ENCODE results near the gene IFT88.

IFT88 gene

GRCh38 chr13:20546556-20546955, 20.4 kb upstream of the IFT88 start:
- H3K4me1 Mint-ChIP-seq, result peaks cover 18 to 36% of the 10 kb centered on the region in 2 donors
- H3K9me3 Mint-ChIP-seq, result no peaks in the 10 kb centered on the region
- H3K27ac Mint-ChIP-seq, result no peak overlapping the region
- no peaks in the 10 kb centered on the region for H3K36me3 Mint-ChIP-seq
- H3K4me3 Mint-ChIP-seq, result no peak overlapping the region
- no peaks in the 10 kb centered on the region for H3K27me3 Mint-ChIP-seq
- DNase-seq (no peak), ATAC-seq (replicated peaks) (peak; percentile 57 to 58)

- Mint-ChIP-seq H3K9me3 (no peaks in the 10 kb centered on the region), H3K27ac (no peak overlapping the region), H3K4me1 (peaks cover 18 to 36% of the 10 kb centered on the region in 2 donors), H3K36me3 (no peaks in the 10 kb centered on the region), H3K4me3 (no peak overlapping the region), H3K27me3 (no peaks in the 10 kb centered on the region)
- DNase-seq (no peak), ATAC-seq (replicated peaks) (peak; percentile 56 to 57)
These were observed 19.5 kb upstream of the IFT88 start for GRCh38 chr13:20547479-20547908.

- DNase-seq (no peak), ATAC-seq (replicated peaks) (no peak)
- Mint-ChIP-seq H3K27ac (no peak overlapping the region), H3K9me3 (no peaks in the 10 kb centered on the region), H3K36me3 (no peaks in the 10 kb centered on the region), H3K4me3 (no peak overlapping the region), H3K4me1 (peaks cover 10 to 20% of the 10 kb centered on the region in 2 donors), H3K27me3 (no peaks in the 10 kb centered on the region)
These were observed 16.2 kb upstream of the IFT88 start for GRCh38 chr13:20550799-20551198.

GRCh38 chr13:20553311-20553710, 13.6 kb upstream of the IFT88 start:
- Mint-ChIP-seq H3K4me1 (no peaks in the 10 kb centered on the region), H3K9me3 (no peaks in the 10 kb centered on the region), H3K36me3 (no peaks in the 10 kb centered on the region), H3K27ac (no peak overlapping the region), H3K4me3 (no peak overlapping the region), H3K27me3 (no peaks in the 10 kb centered on the region)
- ATAC-seq (replicated peaks) (no peak), DNase-seq (no peak)

GRCh38 chr13:20558982-20559381, 8.0 kb upstream of the IFT88 start:
- H3K27ac Mint-ChIP-seq, result no peak overlapping the region
- H3K4me1 Mint-ChIP-seq, result no peaks in the 10 kb centered on the region
- H3K4me3 Mint-ChIP-seq, result no peak overlapping the region
- no peaks in the 10 kb centered on the region for H3K36me3 Mint-ChIP-seq
- ATAC-seq (replicated peaks) (no peak), DNase-seq (no peak)
- H3K27me3 Mint-ChIP-seq, result no peaks in the 10 kb centered on the region
- no peaks in the 10 kb centered on the region for H3K9me3 Mint-ChIP-seq

GRCh38 chr13:20559659-20560356, 7.1 kb upstream of the IFT88 start:
- DNase-seq (no peak), ATAC-seq (replicated peaks) (no peak)
- H3K4me3 Mint-ChIP-seq, result no peak overlapping the region
- H3K27me3 Mint-ChIP-seq, result no peaks in the 10 kb centered on the region
- H3K4me1 Mint-ChIP-seq, result no peaks in the 10 kb centered on the region
- H3K27ac Mint-ChIP-seq, result no peak overlapping the region
- H3K36me3 Mint-ChIP-seq, result peaks cover 2 to 5% of the 10 kb centered on the region in 2 donors
- H3K9me3 Mint-ChIP-seq, result peaks cover 0 to 5% of the 10 kb centered on the region in 2 donors

- Mint-ChIP-seq H3K27me3 (no peaks in the 10 kb centered on the region), H3K4me3 (no peak overlapping the region), H3K27ac (no peak overlapping the region), H3K4me1 (peaks cover 0 to 3% of the 10 kb centered on the region in 2 donors), H3K36me3 (peaks cover 4 to 9% of the 10 kb centered on the region in 2 donors), H3K9me3 (peaks cover 5 to 7% of the 10 kb centered on the region in 2 donors)
- DNase-seq (no peak), ATAC-seq (replicated peaks) (no peak)
These were observed 5.2 kb upstream of the IFT88 start for GRCh38 chr13:20561741-20562140.

GRCh38 chr13:20565115-20565736, 1.7 kb upstream of the IFT88 start:
- Mint-ChIP-seq H3K4me1 (peaks cover 0 to 7% of the 10 kb centered on the region in 2 donors), H3K27me3 (no peaks in the 10 kb centered on the region), H3K27ac (no peak overlapping the region), H3K4me3 (no peak overlapping the region), H3K36me3 (peaks cover 4 to 9% of the 10 kb centered on the region in 2 donors), H3K9me3 (peaks cover 5 to 7% of the 10 kb centered on the region in 2 donors)
- no peak for DNase-seq
- ATAC-seq (replicated peaks), result no peak

- Mint-ChIP-seq H3K9me3 (peaks cover 5 to 7% of the 10 kb centered on the region in 2 donors), H3K36me3 (peaks cover 4 to 9% of the 10 kb centered on the region in 2 donors), H3K4me3 (peak overlapping the region; percentile 95 to 98), H3K27ac (peak overlapping the region; percentile 94), H3K27me3 (no peaks in the 10 kb centered on the region), H3K4me1 (peaks cover 1 to 7% of the 10 kb centered on the region in 2 donors)
- ATAC-seq (replicated peaks) (peak in 1 of 2 donors; percentile 13), DNase-seq (no peak)
These were observed 474 bp upstream of the IFT88 start for GRCh38 chr13:20566468-20566897.

GRCh38 chr13:20567881-20568528, 1.0 kb downstream of the IFT88 start:
- Mint-ChIP-seq H3K27ac (peak overlapping the region; percentile 94), H3K4me3 (peak overlapping the region; percentile 95 to 98), H3K27me3 (no peaks in the 10 kb centered on the region), H3K9me3 (peaks cover 5 to 7% of the 10 kb centered on the region in 2 donors), H3K36me3 (peaks cover 8 to 12% of the 10 kb centered on the region in 2 donors), H3K4me1 (peaks cover 7 to 8% of the 10 kb centered on the region in 2 donors)
- no peak for DNase-seq
- no peak for ATAC-seq (replicated peaks)

GRCh38 chr13:20570517-20570916, 3.6 kb downstream of the IFT88 start:
- DNase-seq, result no peak

GRCh38 chr13:20571676-20572075, 4.7 kb downstream of the IFT88 start:
- Mint-ChIP-seq H3K27ac (no peak overlapping the region), H3K9me3 (peaks cover 6 to 7% of the 10 kb centered on the region in 2 donors), H3K27me3 (no peaks in the 10 kb centered on the region), H3K36me3 (peaks cover 21% of the 10 kb centered on the region in 2 donors), H3K4me3 (no peak overlapping the region), H3K4me1 (peaks cover 6 to 8% of the 10 kb centered on the region in 2 donors)
- DNase-seq (no peak), ATAC-seq (replicated peaks) (no peak)

More at GRCh38 chr13:20570517-20570916, 3.6 kb downstream of the IFT88 start:
- Mint-ChIP-seq H3K4me3 (no peak overlapping the region), H3K4me1 (peaks cover 7 to 8% of the 10 kb centered on the region in 2 donors), H3K9me3 (peaks cover 0 to 3% of the 10 kb centered on the region in 2 donors), H3K36me3 (peaks cover 9 to 10% of the 10 kb centered on the region in 2 donors), H3K27ac (no peak overlapping the region), H3K27me3 (no peaks in the 10 kb centered on the region)
- ATAC-seq (replicated peaks), result no peak

GRCh38 chr13:20573186-20573585, 6.2 kb downstream of the IFT88 start:
- no peak overlapping the region for H3K4me3 Mint-ChIP-seq
- ATAC-seq (replicated peaks), result no peak
- no peaks in the 10 kb centered on the region for H3K27me3 Mint-ChIP-seq
- peaks cover 30 to 31% of the 10 kb centered on the region in 2 donors for H3K36me3 Mint-ChIP-seq
- no peak overlapping the region for H3K27ac Mint-ChIP-seq
- DNase-seq, result no peak
- H3K4me1 Mint-ChIP-seq, result peaks cover 2 to 8% of the 10 kb centered on the region in 2 donors
- peaks cover 6 to 12% of the 10 kb centered on the region in 2 donors for H3K9me3 Mint-ChIP-seq

GRCh38 chr13:20573636-20574035, 6.7 kb downstream of the IFT88 start:
- ATAC-seq (replicated peaks) (no peak), DNase-seq (no peak)
- H3K36me3 Mint-ChIP-seq, result peaks cover 32 to 35% of the 10 kb centered on the region in 2 donors
- peaks cover 6 to 14% of the 10 kb centered on the region in 2 donors for H3K9me3 Mint-ChIP-seq
- peaks cover 2 to 8% of the 10 kb centered on the region in 2 donors for H3K4me1 Mint-ChIP-seq
- H3K27ac Mint-ChIP-seq, result no peak overlapping the region
- H3K4me3 Mint-ChIP-seq, result no peak overlapping the region
- no peaks in the 10 kb centered on the region for H3K27me3 Mint-ChIP-seq

Measured in stimulated activated naive B cell treated with anti-CD40 and anti-IgM and Interleukin-4, amounts not matched to agents 10 μg/mL and 1 μg/mL and 100 μg/mL, for 72 hours (primary cell).